Ectodermal cell (in vitro differentiated cells): ENCODE measurements around the gene LCORL. TPM values are rescaled to one million over a fixed set of nuclear protein-coding genes. Genes with fewer than 3 reads are reported as not detected.

Experiments used
- H3K27ac ChIP-seq: 2 replicates; pipeline ENCODE4 v1.7.0; 2013; ENCODE audit warnings: mild to moderate bottlenecking, low read depth, low read length; ENCODE audit not compliant: insufficient read depth, poor library complexity, severe bottlenecking
- H3K27me3 ChIP-seq: 2 replicates; pipeline ENCODE4 v1.7.0; 2013; ENCODE audit warnings: mild to moderate bottlenecking, low read length; ENCODE audit not compliant: insufficient read depth, control insufficient read depth, poor library complexity, severe bottlenecking
- H3K36me3 ChIP-seq: one replicate; pipeline ENCODE4 v1.7.0; 2013; ENCODE audit warnings: low read length; ENCODE audit not compliant: control insufficient read depth, insufficient read depth
- H3K4me1 ChIP-seq: one replicate; pipeline ENCODE4 v1.7.0; 2013; ENCODE audit warnings: low read length; ENCODE audit not compliant: control insufficient read depth, insufficient read depth
- H3K4me3 ChIP-seq: 2 replicates; pipeline ENCODE4 v1.7.0; 2013; ENCODE audit warnings: low read depth, low read length, control low read depth; ENCODE audit not compliant: insufficient read depth
- H3K9me3 ChIP-seq: 2 replicates; pipeline ENCODE4 v1.7.0; 2013; ENCODE audit warnings: mild to moderate bottlenecking, low read length, moderate library complexity; ENCODE audit not compliant: control insufficient read depth
- WGBS, 2 experiments: methylation state at CpG; one replicate each; pipeline ENCODE4 v1.1.7; 2013; ENCODE audit warnings: missing lambda C conversion rate in 2 of 2; 5-methylcytosine and 5-hydroxymethylcytosine counted together
- polyA plus RNA-seq, 4 experiments: library from polyadenylated mRNA; stranded (reverse); fragments of 50-300 nt; gene quantifications; one replicate each; pipeline ENCODE4 v1.2.3, GENCODE V29; 2013

Gene LCORL
- polyA plus RNA-seq (2013, experiment 1 of 4): 21.3 TPM
- polyA plus RNA-seq (2013, experiment 2 of 4): 16.7 TPM
- 25.6 TPM for polyA plus RNA-seq (2013, experiment 3 of 4)
- polyA plus RNA-seq (2013, experiment 4 of 4): 38.1 TPM

DNA sequence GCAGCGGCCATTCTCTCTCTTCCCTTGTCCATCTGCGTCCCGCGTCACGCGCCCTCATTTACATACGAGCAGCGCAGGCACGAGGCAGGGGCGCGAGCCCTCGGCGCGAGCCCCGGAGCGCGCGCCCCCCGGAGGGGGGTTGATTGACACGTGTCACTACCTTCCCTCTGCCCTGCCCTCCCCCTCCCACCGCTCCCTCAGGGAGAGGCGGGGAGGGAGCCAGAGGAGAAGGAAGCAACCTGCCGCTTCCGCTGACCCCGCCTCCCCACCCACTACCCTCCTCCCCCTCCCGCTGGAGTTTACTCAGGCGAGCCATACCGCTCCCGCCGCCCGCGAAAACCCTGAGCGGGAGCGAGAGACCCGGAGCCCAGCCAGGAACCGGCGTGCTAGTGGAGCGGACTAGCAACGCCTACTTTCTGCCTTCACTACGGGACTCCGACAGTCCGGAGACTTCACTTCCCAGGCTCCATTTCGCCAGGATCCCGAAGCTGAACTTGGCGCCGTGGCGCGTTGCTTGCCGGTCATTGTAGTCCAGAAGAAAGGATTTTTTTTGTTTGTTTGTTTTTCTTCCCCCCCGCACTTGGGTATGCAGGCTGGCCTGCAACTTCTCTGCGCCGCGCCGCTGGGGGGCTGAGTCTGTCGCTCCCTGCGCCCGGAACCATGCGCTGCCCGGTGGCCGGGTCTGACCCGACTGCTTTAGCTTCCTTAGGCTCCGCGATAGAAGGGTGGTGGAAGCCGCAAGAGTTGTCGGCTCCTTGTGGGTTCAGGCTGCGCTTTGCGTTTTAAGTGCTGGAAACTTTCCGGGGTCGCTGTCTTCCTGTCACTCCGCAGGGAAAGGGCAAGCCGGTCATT is at the start of gene LCORL:
LCORL (minus strand) TSS at position 36 of the 852 bp plus-strand sequence; CDS start at position 32, 4 bp downstream.
- peaks cover 13% of the 10 kb centered on the region for H3K4me1 ChIP-seq
- no peaks in the 10 kb centered on the region for H3K9me3 ChIP-seq
- peak within 1 kb of the TSS; percentile 96 for H3K27ac ChIP-seq
- H3K36me3 ChIP-seq: no peaks in the 10 kb centered on the region
- peak within 1 kb of the TSS; percentile 86 for H3K4me3 ChIP-seq
- peaks cover 21% of the 10 kb centered on the region for H3K27me3 ChIP-seq
- WGBS, 2 experiments: 0% methylated on average over 69 to 71 of the region's 71 CpGs

DNA sequence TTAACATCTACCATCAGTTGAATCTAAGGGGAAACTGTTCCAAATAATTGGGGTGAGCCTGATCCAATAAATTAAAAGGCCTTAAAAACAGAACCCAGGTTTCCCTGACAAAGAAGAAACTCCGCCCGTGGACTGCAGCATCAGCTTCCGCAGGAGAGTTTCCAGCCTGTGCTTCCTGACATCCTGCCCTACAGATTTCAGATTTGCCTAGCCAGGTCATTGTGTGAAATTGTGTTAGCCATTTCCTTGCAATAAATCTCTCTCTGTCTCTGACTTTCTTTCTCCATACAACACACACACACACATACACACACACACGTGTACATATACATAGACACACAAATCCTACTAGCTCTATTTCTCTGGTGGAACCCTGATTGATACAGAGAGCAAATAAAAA is 48.3 kb upstream of the LCORL start:
- no peaks in the 10 kb centered on the region for H3K9me3 ChIP-seq
- no peaks in the 10 kb centered on the region for H3K4me1 ChIP-seq
- H3K36me3 ChIP-seq: no peaks in the 10 kb centered on the region
- H3K27me3 ChIP-seq: no peaks in the 10 kb centered on the region
- WGBS, 2 experiments: 89 to 92% methylated on average over 4 of the region's 4 CpGs
- H3K4me3 ChIP-seq: no peak overlapping the region
- H3K27ac ChIP-seq: no peak overlapping the region

DNA sequence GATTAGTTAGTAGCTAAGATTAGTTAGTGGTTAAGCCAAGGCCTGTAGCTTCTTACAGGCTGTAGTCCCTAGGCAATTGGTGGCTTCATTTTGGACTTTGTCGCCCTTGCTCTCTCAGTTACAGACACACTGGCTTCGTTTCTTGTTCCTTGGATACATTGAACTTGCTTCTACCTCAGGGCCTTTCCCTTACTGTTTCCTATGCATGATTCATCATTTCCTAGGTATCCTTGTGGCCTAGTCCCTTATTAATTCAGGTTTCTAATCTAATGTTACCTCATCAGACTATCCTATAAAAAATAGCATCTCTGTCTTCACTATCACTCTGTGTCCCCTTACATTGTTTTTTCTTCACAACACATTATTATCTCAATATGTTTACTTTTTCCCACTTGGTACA is 45.5 kb upstream of the LCORL start:
- H3K9me3 ChIP-seq: no peaks in the 10 kb centered on the region
- WGBS, 2 experiments: 92 to 97% methylated on average over 2 of the region's 2 CpGs
- H3K36me3 ChIP-seq: no peaks in the 10 kb centered on the region
- H3K4me3 ChIP-seq: no peak overlapping the region
- H3K27me3 ChIP-seq: no peaks in the 10 kb centered on the region
- no peaks in the 10 kb centered on the region for H3K4me1 ChIP-seq
- no peak overlapping the region for H3K27ac ChIP-seq

DNA sequence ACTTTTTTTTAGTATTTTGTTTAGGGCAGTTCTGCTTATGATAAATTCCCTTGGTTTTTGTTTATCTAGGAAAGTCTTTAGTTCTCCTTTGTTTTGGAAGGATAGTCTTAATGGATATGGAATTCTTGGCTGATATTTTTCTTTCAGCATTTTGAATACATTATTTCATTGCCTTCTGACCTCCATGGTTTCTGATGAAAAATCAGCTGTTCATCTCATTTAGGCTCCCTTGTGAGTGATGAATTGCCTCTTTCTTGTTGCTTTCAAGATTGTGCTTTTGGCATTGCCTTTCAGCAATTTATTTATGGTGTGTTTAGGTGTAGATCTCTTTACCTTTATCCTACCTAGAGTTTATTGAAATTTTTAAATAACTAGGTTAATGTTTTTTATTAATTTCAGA is 41.5 kb upstream of the LCORL start:
- H3K4me1 ChIP-seq: no peaks in the 10 kb centered on the region
- H3K27ac ChIP-seq: no peak overlapping the region
- H3K4me3 ChIP-seq: no peak overlapping the region
- H3K36me3 ChIP-seq: no peaks in the 10 kb centered on the region
- no peaks in the 10 kb centered on the region for H3K9me3 ChIP-seq
- H3K27me3 ChIP-seq: no peaks in the 10 kb centered on the region

GRCh38 chr4:18057821-18058533 is 36.4 kb upstream of the LCORL start:
- Histone ChIP-seq H3K9me3 (no peaks in the 10 kb centered on the region), H3K4me3 (no peak overlapping the region), H3K36me3 (no peaks in the 10 kb centered on the region), H3K4me1 (no peaks in the 10 kb centered on the region), H3K27ac (no peak overlapping the region), H3K27me3 (no peaks in the 10 kb centered on the region)
- 94 to 100% methylated on average over 1 to 2 of the region's 2 CpGs for WGBS, 2 experiments

- H3K4me3 ChIP-seq: no peak overlapping the region
- no peaks in the 10 kb centered on the region for H3K9me3 ChIP-seq
- no peaks in the 10 kb centered on the region for H3K4me1 ChIP-seq
- H3K36me3 ChIP-seq: no peaks in the 10 kb centered on the region
- no peaks in the 10 kb centered on the region for H3K27me3 ChIP-seq
- 100% methylated on average over 1 to 2 of the region's 2 CpGs for WGBS, 2 experiments
- H3K27ac ChIP-seq: no peak overlapping the region
Measured at GRCh38 chr4:18056030-18056429, 34.5 kb upstream of the LCORL start.

DNA sequence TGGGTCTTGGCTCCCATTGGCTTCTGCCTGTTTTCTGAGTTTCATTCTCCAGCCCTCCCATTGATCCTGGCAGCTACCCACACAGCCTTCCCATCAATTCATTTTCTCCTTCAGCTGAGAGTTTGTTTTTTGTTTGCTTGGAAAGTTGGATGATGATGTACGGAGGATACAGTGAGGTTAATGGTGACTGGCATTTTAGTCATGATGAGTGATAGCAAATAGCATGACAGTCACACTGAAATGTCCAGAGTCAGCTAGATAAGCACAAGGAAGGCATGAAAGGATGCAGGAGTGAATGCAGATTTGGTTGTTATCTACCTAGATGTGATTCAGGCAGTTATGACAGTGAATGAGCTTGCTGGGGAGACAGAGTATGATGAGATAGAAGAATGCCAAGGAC is 30.6 kb upstream of the LCORL start:
- Histone ChIP-seq H3K27ac (no peak overlapping the region), H3K27me3 (no peaks in the 10 kb centered on the region), H3K36me3 (no peaks in the 10 kb centered on the region), H3K4me1 (no peaks in the 10 kb centered on the region), H3K4me3 (no peak overlapping the region), H3K9me3 (no peaks in the 10 kb centered on the region)
- WGBS, 2 experiments: 88 to 89% methylated on average over 1 of the region's 1 CpG

GRCh38 chr4:18051281-18051680 is 29.7 kb upstream of the LCORL start:
- Histone ChIP-seq H3K4me3 (no peak overlapping the region), H3K36me3 (no peaks in the 10 kb centered on the region), H3K4me1 (no peaks in the 10 kb centered on the region), H3K27ac (no peak overlapping the region), H3K27me3 (no peaks in the 10 kb centered on the region), H3K9me3 (no peaks in the 10 kb centered on the region)
- 90 to 94% methylated on average over 2 of the region's 2 CpGs for WGBS, 2 experiments

DNA sequence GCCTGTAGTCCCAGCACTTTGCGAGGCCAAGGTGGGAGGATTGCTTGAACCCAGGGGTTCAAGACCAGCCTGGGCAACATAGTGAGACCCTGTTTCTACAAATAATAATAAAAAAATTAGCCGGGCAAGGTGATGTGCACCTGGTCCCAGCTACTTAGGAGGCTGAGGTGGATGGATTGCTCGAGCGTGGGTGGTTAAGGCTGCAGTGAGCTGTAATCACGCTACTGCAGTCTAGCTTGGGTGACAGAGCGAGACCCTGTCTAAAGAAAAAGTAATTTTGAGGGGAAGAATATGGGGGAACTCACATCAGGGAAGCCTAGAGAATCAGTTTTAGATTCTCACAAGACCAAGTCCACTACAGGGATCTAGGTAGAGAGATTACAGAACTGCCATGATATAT is 28.9 kb upstream of the LCORL start:
- no peaks in the 10 kb centered on the region for H3K9me3 ChIP-seq
- H3K27ac ChIP-seq: no peak overlapping the region
- no peaks in the 10 kb centered on the region for H3K27me3 ChIP-seq
- WGBS, 2 experiments: 91 to 100% methylated on average over 5 to 6 of the region's 6 CpGs
- no peak overlapping the region for H3K4me3 ChIP-seq
- no peaks in the 10 kb centered on the region for H3K36me3 ChIP-seq
- H3K4me1 ChIP-seq: no peaks in the 10 kb centered on the region

- no peaks in the 10 kb centered on the region for H3K27me3 ChIP-seq
- WGBS, 2 experiments: 92 to 94% methylated on average over 3 of the region's 3 CpGs
- H3K4me3 ChIP-seq: no peak overlapping the region
- no peaks in the 10 kb centered on the region for H3K9me3 ChIP-seq
- H3K4me1 ChIP-seq: no peaks in the 10 kb centered on the region
- H3K36me3 ChIP-seq: no peaks in the 10 kb centered on the region
- no peak overlapping the region for H3K27ac ChIP-seq
Measured at GRCh38 chr4:18049446-18049845, 27.9 kb upstream of the LCORL start.
